SW480 (cell line): ENCODE data around the gene SLC16A9.
A peak's percentile ranks its signal among the peaks of the same experiment; 100 is the strongest.
"Not testable (repeated sequence)": the region's sequence is repeated elsewhere in the genome, so short reads cannot be mapped to it uniquely, and the experiment has no call there.

ENCODE experiments used
- DNase-seq: peaks from one replicate; pipeline ENCODE4 v3.0.0-alpha.2; 2016; ENCODE audit warnings: low spot score

The SLC16A9 gene

GRCh38 chr10:59709395-59710125 is at the start of gene SLC16A9:
SLC16A9 (minus strand) TSS chr10:59709850; CDS start chr10:59684291, 25,559 bp downstream.
- peak; percentile 64 for DNase-seq

DNA sequence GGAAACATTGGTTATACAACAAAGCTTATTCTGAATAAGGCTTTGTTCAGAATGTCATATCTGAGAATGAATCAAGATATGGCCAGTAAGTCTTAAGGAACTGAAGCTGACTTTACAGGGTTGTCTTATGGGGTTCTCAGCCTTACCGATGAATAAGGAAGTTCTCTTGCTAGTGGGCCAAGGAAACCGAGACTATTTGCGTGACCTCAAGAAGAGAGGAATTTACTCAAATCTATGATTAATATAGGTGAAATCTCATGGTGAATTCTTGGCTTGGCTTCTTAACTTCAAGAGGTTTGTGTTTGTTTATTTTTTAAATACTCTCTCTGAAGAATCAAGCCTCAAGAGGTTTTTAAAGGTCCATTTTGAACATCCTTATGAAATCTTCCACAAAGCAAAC is 48.3 kb upstream of the SLC16A9 start:
- no peak for DNase-seq

DNA sequence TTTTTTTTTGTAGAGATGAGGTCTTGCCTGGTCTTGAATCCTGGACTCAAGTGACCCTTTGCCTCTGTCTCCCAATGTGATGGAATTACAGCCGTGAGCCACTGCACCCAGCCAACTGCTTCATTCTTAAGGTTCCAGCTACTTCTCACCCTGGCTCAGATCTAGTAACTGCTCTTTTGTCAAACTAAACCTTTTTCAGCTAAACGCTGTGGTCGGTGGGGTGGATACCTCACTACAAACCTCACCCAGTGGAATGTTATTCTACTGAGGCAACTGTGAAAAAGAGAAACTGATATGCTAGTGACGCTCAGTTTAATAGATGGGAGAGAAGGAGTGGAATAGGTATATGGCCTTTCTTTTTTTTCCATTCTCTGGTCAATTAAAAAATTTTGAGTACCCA is 45.3 kb upstream of the SLC16A9 start:
- no peak for DNase-seq

GRCh38 chr10:59753267-59753666 is 43.6 kb upstream of the SLC16A9 start, which contains the start of gene MRLN:
MRLN (minus strand) TSS chr10:59753455.
- DNase-seq: no peak

- DNase-seq: no peak
Observed at GRCh38 chr10:59752278-59752940, 42.8 kb upstream of the SLC16A9 start.

- DNase-seq: no peak
Observed at GRCh38 chr10:59750155-59750945, 40.7 kb upstream of the SLC16A9 start.

DNA sequence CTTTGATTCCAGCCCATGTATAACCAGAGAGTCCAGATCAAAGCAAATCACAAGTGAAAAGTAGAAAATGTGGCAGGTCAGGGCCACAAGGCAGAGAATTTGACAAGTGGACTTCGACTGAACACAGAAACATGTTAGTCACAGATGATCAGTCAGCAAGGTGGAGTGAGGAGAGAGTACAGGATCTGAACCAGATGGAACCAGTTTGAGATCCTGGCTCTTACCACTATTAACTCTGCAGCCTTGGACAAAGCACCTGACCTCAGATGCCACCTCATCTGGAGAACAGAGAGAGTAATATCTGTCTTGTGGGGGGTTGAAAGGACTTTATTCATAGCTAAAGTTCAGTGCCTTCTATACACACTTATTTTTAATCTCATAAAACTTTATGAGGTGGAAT is 39.2 kb upstream of the SLC16A9 start:
- DNase-seq: peak; percentile 3

DNA sequence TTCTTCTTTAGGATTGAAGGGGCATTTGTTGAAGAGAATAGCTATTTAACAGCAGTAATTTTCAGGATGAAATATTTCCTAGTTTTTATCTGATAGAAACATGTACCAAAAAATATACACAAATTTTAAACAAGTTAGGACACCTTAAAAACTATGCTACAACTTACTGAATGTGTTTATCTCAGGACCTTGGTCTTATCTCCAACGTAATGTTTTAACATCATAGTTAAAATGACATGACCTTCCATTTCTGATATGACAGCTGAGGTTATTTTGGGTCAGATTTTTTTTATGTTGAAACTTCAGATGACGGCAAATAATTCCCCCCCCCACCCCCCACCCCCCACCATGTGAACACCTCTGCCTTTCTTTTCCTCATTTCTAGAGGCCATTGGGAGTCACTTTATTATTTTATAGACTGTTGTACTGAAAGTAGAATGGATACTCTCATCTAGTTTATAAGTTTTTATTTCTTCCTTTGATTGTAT is 35.6 kb upstream of the SLC16A9 start:
- no peak for DNase-seq

- not testable (repeated sequence) for DNase-seq
Observed at GRCh38 chr10:59744762-59745161, 35.1 kb upstream of the SLC16A9 start.

DNA sequence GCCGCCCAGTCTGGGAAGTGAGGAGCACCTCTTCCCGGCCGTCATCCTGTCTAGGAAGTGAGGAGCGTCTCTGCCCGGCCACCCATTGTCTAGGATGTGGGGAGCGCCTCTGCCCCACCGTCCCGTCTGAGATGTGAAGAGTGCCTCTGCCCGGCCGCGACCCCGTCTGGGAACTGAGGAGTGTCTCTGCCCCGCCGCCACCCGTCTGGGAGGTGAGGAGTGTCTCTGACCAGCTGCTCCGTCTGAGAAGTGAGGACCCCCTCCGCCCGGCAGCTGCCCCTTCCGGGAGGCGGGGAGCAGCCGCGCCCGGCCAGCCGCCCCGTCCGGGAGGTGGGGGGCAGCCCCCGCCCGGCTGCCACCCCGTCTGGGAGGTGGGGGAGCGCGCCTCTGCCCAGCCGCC is 34.5 kb upstream of the SLC16A9 start:
- not testable (repeated sequence) for DNase-seq

GRCh38 chr10:59741583-59741982 is 31.9 kb upstream of the SLC16A9 start:
- no peak for DNase-seq

- no peak for DNase-seq
Observed at GRCh38 chr10:59741048-59741447, 31.4 kb upstream of the SLC16A9 start.

DNA sequence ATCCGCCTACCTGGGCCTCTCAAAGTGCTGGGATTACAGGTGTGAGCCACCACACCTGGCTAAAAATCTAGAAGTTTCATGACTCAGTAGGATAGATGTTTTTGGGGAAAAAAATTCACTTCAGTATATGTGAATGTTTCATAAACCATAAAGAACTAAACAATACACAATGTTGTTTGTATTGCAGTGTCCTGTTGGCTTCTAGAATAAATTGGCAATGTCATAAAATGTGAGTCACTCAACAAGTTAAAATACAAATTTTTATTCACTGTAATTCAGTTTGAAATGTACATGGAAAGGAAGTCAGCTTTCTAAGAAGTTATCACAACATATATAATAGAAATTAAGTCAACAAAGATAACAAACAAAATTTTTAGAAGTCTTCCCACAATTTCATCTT is 27.1 kb upstream of the SLC16A9 start:
- no peak for DNase-seq

- DNase-seq: no peak
Observed at GRCh38 chr10:59735296-59735695, 25.6 kb upstream of the SLC16A9 start.

- no peak for DNase-seq
Observed at GRCh38 chr10:59734014-59734462, 24.4 kb upstream of the SLC16A9 start.

DNA sequence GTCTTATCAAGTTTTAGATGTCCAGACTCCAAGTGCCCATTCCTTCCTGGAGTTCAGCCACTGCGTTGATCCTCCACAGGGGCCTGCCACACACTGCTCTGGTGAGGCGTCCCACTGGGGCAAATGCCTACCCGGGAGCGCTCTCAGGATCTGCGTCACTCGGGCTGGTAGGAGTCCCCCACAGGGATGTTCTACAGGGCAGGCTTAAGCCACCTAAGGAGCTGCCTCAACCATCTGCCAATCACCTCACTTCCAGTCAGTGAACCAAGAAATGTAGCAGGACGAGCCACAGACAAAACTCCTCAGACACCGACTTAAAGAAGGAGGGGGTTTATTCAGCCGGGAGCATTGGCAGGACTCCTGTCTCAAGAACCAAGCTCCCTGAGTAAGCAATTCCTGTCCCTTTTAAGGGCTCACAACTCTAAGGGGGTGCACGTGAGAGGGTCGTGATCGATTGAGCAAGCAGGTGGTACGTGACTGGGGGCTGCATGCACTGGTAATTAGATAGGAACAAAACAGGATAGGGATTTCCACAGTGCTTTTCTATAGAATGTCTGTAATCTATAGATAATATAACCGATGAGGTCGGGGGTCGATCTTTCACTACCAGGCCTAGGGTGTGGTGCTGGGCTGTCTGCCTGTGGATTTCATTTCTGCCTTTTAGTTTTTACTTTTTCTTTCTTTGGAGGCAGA is 23.8 kb upstream of the SLC16A9 start:
- DNase-seq: not testable (repeated sequence)

DNA sequence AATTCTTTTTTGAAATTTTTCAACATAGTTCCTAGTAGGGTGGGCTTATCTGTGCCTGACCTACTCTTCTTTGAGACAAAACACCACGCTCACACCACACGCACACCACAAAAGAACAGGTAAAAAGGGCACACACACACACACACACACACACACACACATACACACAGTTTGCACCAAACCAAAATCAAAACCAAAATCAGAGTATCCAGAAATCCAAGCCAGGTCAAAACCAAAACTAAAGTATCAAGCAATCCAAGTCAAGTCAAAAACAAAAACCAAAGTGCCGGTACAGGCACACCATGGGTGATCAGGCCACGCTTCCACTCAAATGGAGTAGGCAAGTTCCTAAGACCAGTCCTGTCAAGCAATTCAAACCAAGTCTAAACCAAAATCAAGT is 23.2 kb upstream of the SLC16A9 start:
- DNase-seq: not testable (repeated sequence)

GRCh38 chr10:59729167-59729566 is 19.5 kb upstream of the SLC16A9 start:
- DNase-seq: not testable (repeated sequence)

- no peak for DNase-seq
Observed at GRCh38 chr10:59724098-59724938, 14.7 kb upstream of the SLC16A9 start.

DNA sequence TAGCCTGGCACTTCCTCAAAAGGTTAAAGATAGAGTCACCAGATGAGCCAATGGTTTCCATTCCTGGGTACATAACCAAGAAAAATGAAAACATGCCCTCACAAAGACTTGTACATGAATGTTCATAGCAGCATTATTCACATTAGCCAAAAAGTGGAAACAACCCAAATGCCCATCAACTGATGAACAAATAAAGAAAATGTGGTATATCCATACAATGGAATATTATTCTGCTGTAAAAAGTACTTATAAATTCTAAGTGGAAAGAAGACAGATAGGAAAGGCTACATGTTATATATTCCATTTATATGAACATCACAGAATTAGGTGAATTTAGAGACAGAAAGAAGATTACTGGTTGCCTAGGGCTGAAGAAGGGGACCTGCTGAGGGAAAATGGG is 10.7 kb upstream of the SLC16A9 start:
- DNase-seq: no peak

DNA sequence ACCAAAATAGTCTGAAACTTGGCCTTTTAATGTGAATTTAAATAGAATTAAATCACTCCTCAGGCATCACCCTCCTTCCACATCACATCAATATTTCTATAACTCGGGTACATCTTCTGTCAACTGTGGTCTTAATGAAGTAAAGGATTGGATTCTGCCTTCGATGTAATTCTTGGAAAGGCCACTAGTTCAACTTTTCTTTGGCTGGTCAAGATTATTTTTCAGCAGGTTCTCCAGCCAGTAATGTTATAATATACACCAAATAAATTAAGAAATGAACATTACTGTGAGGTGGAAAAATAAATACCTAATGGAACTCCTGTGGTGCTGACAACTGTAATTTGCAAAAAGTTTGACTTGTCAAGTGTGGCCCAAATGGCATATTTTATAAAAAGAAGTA is 9.7 kb upstream of the SLC16A9 start:
- DNase-seq: no peak
